Fibroblast of mammary gland (primary cell): ENCODE measurements around the gene CCDC127.
"Not testable (repeated sequence)": the region's sequence is repeated elsewhere in the genome, so short reads cannot be mapped to it uniquely, and the experiment has no call there.

Experiments used
- DNase-seq: peaks from one replicate; pipeline ENCODE4 v3.0.0-alpha.2; 2010; ENCODE audit warnings: low read depth
- H3K4me3 ChIP-seq: 2 replicates; pipeline ENCODE4 v1.5.1; 2011; ENCODE audit warnings: low read depth, mild to moderate bottlenecking, low read length, moderate library complexity; ENCODE audit not compliant: control insufficient read depth
- TF ChIP-seq, protein P1 (sequence below): conservative IDR thresholded peaks from 2 replicates; pipeline ENCODE4 v1.5.1; 2011; ENCODE audit warnings: low read depth, low read length, inconsistent platforms; ENCODE audit not compliant: control insufficient read depth, insufficient read depth

CCDC127 gene

GRCh38 chr5:219460-219863 lies 1.5 kb upstream of the CCDC127 start:
- DNase-seq, result peak; percentile 64
- TF ChIP-seq, protein P1, sequence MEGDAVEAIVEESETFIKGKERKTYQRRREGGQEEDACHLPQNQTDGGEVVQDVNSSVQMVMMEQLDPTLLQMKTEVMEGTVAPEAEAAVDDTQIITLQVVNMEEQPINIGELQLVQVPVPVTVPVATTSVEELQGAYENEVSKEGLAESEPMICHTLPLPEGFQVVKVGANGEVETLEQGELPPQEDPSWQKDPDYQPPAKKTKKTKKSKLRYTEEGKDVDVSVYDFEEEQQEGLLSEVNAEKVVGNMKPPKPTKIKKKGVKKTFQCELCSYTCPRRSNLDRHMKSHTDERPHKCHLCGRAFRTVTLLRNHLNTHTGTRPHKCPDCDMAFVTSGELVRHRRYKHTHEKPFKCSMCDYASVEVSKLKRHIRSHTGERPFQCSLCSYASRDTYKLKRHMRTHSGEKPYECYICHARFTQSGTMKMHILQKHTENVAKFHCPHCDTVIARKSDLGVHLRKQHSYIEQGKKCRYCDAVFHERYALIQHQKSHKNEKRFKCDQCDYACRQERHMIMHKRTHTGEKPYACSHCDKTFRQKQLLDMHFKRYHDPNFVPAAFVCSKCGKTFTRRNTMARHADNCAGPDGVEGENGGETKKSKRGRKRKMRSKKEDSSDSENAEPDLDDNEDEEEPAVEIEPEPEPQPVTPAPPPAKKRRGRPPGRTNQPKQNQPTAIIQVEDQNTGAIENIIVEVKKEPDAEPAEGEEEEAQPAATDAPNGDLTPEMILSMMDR, result no peak
- peak overlapping the region; percentile 80 for H3K4me3 ChIP-seq

DNA sequence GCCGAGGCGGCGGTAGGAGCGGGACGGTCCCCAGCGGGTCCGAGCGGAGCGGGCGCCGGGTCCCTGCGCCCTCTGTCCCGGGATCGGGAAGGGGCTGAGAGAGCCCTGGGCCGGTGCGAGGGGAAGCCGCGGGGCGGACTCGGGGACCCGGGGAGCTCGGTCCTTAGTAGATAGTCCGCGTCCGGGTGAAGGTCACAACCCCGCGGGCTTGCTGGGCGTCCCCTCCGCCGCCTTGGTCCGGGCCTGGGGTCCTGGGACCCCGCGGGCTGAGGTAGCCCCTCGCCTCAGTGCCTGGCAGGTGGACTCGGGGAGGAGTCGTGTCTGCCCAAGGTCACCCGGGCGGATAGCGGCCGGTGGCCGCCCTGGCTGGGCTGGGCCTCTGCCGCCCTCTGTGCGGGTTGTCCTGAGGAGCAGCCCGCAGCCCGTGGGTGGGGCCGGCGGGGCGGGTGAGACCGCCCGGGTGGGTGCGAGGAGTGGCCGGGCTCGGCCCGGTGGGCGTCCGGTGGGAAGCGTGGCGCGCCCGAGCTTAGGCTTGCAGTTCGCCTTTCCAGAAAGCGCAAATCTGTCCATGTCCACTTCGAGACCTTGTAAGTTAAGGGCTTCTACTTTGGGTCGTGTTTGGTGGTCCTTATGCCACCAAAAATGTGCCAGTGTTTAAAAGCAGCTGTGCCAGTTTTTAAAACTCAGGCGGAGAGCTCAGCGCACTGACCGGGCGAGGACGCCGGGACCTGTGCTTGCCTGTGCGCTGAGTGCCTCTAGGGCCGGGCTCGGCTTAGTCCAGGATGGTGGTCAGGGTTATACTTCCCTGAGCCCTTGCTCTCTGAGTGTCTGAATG lies 721 bp upstream of the CCDC127 start:
- DNase-seq, result no peak
- TF ChIP-seq, protein P1, result no peak

DNA sequence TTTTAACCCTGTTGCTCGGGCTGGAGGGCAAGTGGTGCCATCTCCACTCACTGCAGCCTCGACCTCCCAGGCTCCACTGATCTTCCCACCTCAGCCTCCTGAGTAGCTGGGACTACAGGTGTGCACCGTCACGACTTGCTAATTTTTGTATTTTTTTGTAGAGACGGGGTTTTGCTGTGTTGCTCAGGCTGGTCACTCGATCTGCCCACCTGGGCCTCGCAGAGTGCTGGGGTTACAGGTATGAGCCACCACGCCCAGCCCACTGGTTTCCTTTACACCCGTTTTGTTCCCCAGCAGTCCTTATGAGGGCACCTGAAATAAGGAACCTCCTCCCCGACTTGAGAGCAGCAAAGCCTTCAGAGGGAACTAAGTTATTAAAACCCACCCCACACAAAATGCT lies 1.9 kb downstream of the CCDC127 start:
- H3K4me3 ChIP-seq, DNase-seq: not testable (repeated sequence)

More for the DNA sequence above, 721 bp upstream of the CCDC127 start:
- H3K4me3 ChIP-seq, result peak overlapping the region; percentile 80

DNA sequence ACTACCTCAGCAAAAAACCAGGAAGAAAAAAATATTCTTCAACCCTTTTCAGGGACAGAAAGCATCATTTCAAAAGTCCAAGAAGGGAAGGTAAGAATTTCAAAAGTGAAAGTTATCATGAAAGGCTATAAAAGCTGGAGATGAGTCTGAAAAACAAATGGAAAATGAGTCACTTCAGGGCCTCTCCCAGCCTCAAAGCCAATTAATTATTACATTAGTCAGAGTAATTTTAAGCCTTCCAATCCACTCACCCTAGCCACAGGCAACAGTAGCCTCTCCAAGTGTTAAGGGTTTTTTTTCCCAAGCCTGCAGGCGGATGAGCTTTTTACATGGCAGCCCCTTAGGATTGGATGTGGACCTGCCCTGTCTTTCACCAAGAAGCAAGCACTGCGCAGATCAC lies 2.7 kb downstream of the CCDC127 start:
- DNase-seq, result peak; percentile 59
- H3K4me3 ChIP-seq, result peak overlapping the region; percentile 13

DNA sequence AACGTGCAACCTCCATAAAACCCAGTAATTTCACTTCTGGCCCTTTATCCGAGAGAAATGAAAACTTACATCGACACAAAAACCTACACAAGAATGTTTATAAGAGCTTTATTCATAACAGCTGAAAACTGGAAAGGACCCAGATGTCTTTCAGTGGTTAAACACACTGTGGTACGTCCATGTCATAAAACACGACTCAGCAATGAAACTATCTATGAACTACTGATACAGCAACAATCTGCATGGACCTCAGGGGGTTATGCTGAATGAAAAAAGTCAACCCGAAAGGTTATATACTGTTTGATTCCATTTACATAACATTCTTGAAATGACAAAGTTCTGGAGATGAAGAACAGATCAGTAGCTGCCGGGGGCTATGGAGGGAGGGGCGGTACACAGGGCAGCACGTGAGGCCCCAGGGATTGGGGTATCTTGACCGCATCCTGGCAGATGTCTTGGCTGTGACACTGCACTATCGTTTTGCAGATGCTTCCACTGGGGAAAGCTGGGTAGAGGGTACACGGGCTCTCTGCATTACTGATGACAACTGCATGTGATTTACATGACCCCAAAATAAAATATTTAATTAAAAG lies 4.1 kb downstream of the CCDC127 start:
- TF ChIP-seq, protein P1, result no peak
- no peak overlapping the region for H3K4me3 ChIP-seq
- no peak for DNase-seq

- H3K4me3 ChIP-seq, result no peak overlapping the region
- TF ChIP-seq, protein P1, result no peak
- no peak for DNase-seq
Measured at GRCh38 chr5:208449-209114, 9.4 kb downstream of the CCDC127 start.

- DNase-seq, result peak; percentile 45
- H3K4me3 ChIP-seq, result no peak overlapping the region
- TF ChIP-seq, protein P1, result no peak
Measured at GRCh38 chr5:207599-207998, 10.4 kb downstream of the CCDC127 start.
